CD14-positive monocyte (primary cell): Measurements from ENCODE around the gene KARS1. TPM values are rescaled to one million over a fixed set of nuclear protein-coding genes. Genes with fewer than 3 reads are reported as not detected.
"Not testable (repeated sequence)": the region's sequence is repeated elsewhere in the genome, so short reads cannot be mapped to it uniquely, and the experiment has no call there.

Experiments used
- DNase-seq, 3 donors: peaks; one replicate each; pipeline ENCODE4 v3.0.0-alpha.2; 2011 to 2022
- H2AFZ ChIP-seq: 2 replicates; pipeline ENCODE4 v1.6.0; 2012; ENCODE audit warnings: mild to moderate bottlenecking, low read depth, low read length, inconsistent platforms; ENCODE audit not compliant: insufficient read depth, poor library complexity, severe bottlenecking
- H3K27ac ChIP-seq, 2 donors: 1 replicate in 1 of 2; 2 replicates in 1 of 2; pipeline ENCODE4 v1.5.1; 2012 to 2013; ENCODE audit warnings: low read length in 2 of 2, control low read depth in 1 of 2, inconsistent platforms in 1 of 2, low read depth in 1 of 2, mild to moderate bottlenecking in 1 of 2
- H3K27me3 ChIP-seq, 2 donors: one replicate each; pipeline versions ENCODE4 v1.6.0 to v1.6.1; 2011 to 2013; ENCODE audit warnings: low read length in 2 of 2; ENCODE audit not compliant: control insufficient read depth in 2 of 2, insufficient read depth in 2 of 2
- H3K36me3 ChIP-seq, 2 donors: replicated peaks in 1 of 2; 1 replicate in 1 of 2; 2 replicates in 1 of 2; pipeline versions ENCODE4 v1.5.1 to v1.6.1; 2012 to 2013; ENCODE audit warnings: low read length in 2 of 2, control low read depth in 1 of 2, inconsistent platforms in 1 of 2, mild to moderate bottlenecking in 1 of 2; ENCODE audit not compliant: insufficient read depth in 2 of 2, control insufficient read depth in 1 of 2
- H3K4me1 ChIP-seq, 2 donors: 1 replicate in 1 of 2; 2 replicates in 1 of 2; pipeline versions ENCODE4 v1.5.1 to v1.6.1; 2012 to 2013; ENCODE audit warnings: low read length in 2 of 2, control low read depth in 1 of 2, inconsistent platforms in 1 of 2, mild to moderate bottlenecking in 1 of 2, moderate library complexity in 1 of 2; ENCODE audit not compliant: insufficient read depth in 2 of 2, control insufficient read depth in 1 of 2
- H3K4me2 ChIP-seq: replicated peaks from 2 replicates; pipeline ENCODE3; 2012; ENCODE audit warnings: low read length, moderate library complexity, mild to moderate bottlenecking; ENCODE audit not compliant: poor library complexity, severe bottlenecking; ENCODE audit errors: extremely low read depth
- H3K4me3 ChIP-seq, 3 experiments: fragments of 200-600 bp in 1 of 3; sonication (generic) in 1 of 3; replicated peaks in 1 of 3; 1 replicate in 2 of 3; 2 replicates in 1 of 3; pipeline ENCODE4 v1.5.1; 2011 to 2013; ENCODE audit warnings: low read length in 3 of 3, mild to moderate bottlenecking in 3 of 3, control low read depth in 2 of 3, low read depth in 2 of 3, inconsistent platforms in 1 of 3, moderate library complexity in 1 of 3
- H3K79me2 ChIP-seq: 2 replicates; pipeline ENCODE4 v1.6.0; 2012; ENCODE audit warnings: mild to moderate bottlenecking, control low read depth, inconsistent platforms, low read length, moderate library complexity; ENCODE audit not compliant: insufficient read depth
- H3K9ac ChIP-seq: 2 replicates; pipeline ENCODE4 v1.6.0; 2017; ENCODE audit warnings: low read length, mild to moderate bottlenecking; ENCODE audit not compliant: insufficient read depth, poor library complexity, severe bottlenecking
- H3K9me3 ChIP-seq, 2 donors: replicated peaks in 1 of 2; 1 replicate in 1 of 2; 2 replicates in 1 of 2; pipeline versions ENCODE4 v1.5.1 to v1.6.1; 2012 to 2013; ENCODE audit warnings: low read length in 2 of 2, control low read depth in 1 of 2; ENCODE audit not compliant: control insufficient read depth in 1 of 2, insufficient read depth in 1 of 2
- H4K20me1 ChIP-seq: 2 replicates; pipeline ENCODE4 v1.6.0; 2012; ENCODE audit warnings: mild to moderate bottlenecking, low read length, control low read depth, moderate library complexity; ENCODE audit not compliant: insufficient read depth
- H3K27ac Mint-ChIP-seq, 7 donors: one replicate each; pipeline ENCODE4 v1.8.0; 2020; ENCODE audit warnings: mild to moderate bottlenecking in 7 of 7, mixed read lengths in 7 of 7, moderate library complexity in 6 of 7, inconsistent platforms in 2 of 7
- H3K27me3 Mint-ChIP-seq, 3 donors: one replicate each; pipeline ENCODE4 v1.8.0; 2021 to 2022; ENCODE audit warnings: low read depth in 3 of 3, mild to moderate bottlenecking in 3 of 3, mixed read lengths in 3 of 3, moderate library complexity in 3 of 3, inconsistent platforms in 1 of 3
- H3K36me3 Mint-ChIP-seq, 2 donors: one replicate each; pipeline ENCODE4 v1.8.0; 2020; ENCODE audit warnings: mixed read lengths in 2 of 2, inconsistent platforms in 1 of 2, mild to moderate bottlenecking in 1 of 2
- H3K4me1 Mint-ChIP-seq: one replicate; pipeline ENCODE4 v1.8.0; 2020; ENCODE audit warnings: mild to moderate bottlenecking, mixed read lengths
- H3K4me3 Mint-ChIP-seq, 2 donors: one replicate each; pipeline ENCODE4 v1.8.0; 2020; ENCODE audit warnings: mild to moderate bottlenecking in 2 of 2, mixed read lengths in 2 of 2, moderate library complexity in 1 of 2
- H3K9me3 Mint-ChIP-seq, 7 donors: one replicate each; pipeline ENCODE4 v1.8.0; 2020 to 2022; ENCODE audit warnings: mixed read lengths in 7 of 7, mild to moderate bottlenecking in 6 of 7, moderate library complexity in 6 of 7, inconsistent platforms in 2 of 7
- CTCF ChIP-seq: fragments of 200-600 bp; IDR thresholded peaks from one replicate; pipeline ENCODE4 v1.8.0; 2022; ENCODE audit warnings: antibody characterized with exemption, mild to moderate bottlenecking
- WGBS: methylation state at CpG from one replicate; pipeline ENCODE4 v1.1.5; 2013; ENCODE audit warnings: missing lambda C conversion rate; ENCODE audit not compliant: insufficient coverage; 5-methylcytosine and 5-hydroxymethylcytosine counted together
- intact Hi-C, 2 donors: fragments of 100-400 bp; cut with micrococcal nuclease; formaldehyde crosslinking; loops; one replicate each; pipeline versions ENCODE4 v1.15.0 to v1.15.1; 2023
- polyA plus RNA-seq, 3 donors: library from polyadenylated mRNA; depleted of rRNA in 1 of 3; unstranded in 2 of 3; stranded (reverse) in 1 of 3; fragments of 300-500 nt in 2 of 3; fragments of >200 nt in 1 of 3; fragmentation: Illumina TruSeq in 2 of 3; gene quantifications; 1 replicate in 2 of 3; 2 replicates in 1 of 3; pipeline ENCODE4 v1.2.3, GENCODE V29; 2012 to 2021

Gene KARS1
- polyA plus RNA-seq, 3 donors, result 66.1 to 150 (median 116) TPM

GRCh38 chr16:75593825-75594820 is 53.3 kb downstream of the KARS1 start:
- Histone ChIP-seq H3K27me3 (no peaks in the 10 kb centered on the region), H3K4me2 (no peak overlapping the region), H3K36me3 (peaks cover 10 to 23% of the 10 kb centered on the region in 2 donors), H3K27ac (no peak overlapping the region), H3K9me3 (no peaks in the 10 kb centered on the region), H3K79me2 (no peaks in the 10 kb centered on the region), H3K4me3 (no peak overlapping the region), H3K4me1 (peaks cover 0 to 6% of the 10 kb centered on the region in 2 donors), H3K9ac (no peak overlapping the region), H2AFZ (no peak overlapping the region), H4K20me1 (no peaks in the 10 kb centered on the region)
- H3K27me3 Mint-ChIP-seq, result no peaks in the 10 kb centered on the region
- H3K9me3 Mint-ChIP-seq, result peaks cover 0 to 3% (median 0%) of the 10 kb centered on the region in 7 donors
- H3K27ac Mint-ChIP-seq, result peak overlapping the region in 1 of 7 donors; percentile 41
- H3K4me3 Mint-ChIP-seq, result no peak overlapping the region
- TF ChIP-seq CTCF, result no peak
- H3K36me3 Mint-ChIP-seq, result peaks cover 36 to 43% of the 10 kb centered on the region in 2 donors
- peaks cover 9% of the 10 kb centered on the region for H3K4me1 Mint-ChIP-seq
- intact Hi-C loops, result no loop called here
- 73% methylated on average over 10 of the region's 17 CpGs for WGBS
- peak in 1 of 3 donors; percentile 40 for DNase-seq

GRCh38 chr16:75593308-75593707 is 54.2 kb downstream of the KARS1 start:
- peaks cover 9 to 23% of the 10 kb centered on the region in 2 donors for H3K36me3 ChIP-seq
- H3K4me1 ChIP-seq, result peaks cover 0 to 6% of the 10 kb centered on the region in 2 donors
- no peak overlapping the region for H3K9ac ChIP-seq
- no peaks in the 10 kb centered on the region for H4K20me1 ChIP-seq
- Mint-ChIP-seq H3K27ac (peak overlapping the region in 2 of 7 donors; percentile 30 to 76), H3K4me1 (peaks cover 9% of the 10 kb centered on the region), H3K9me3 (peaks cover 0 to 3% (median 0%) of the 10 kb centered on the region in 7 donors), H3K27me3 (no peaks in the 10 kb centered on the region), H3K36me3 (peaks cover 38 to 44% of the 10 kb centered on the region in 2 donors), H3K4me3 (no peak overlapping the region)
- no peak overlapping the region for H3K4me2 ChIP-seq
- no peak overlapping the region for H3K27ac ChIP-seq
- WGBS, result 100% methylated on average over 2 of the region's 6 CpGs
- no peaks in the 10 kb centered on the region for H3K79me2 ChIP-seq
- H3K27me3 ChIP-seq, result no peaks in the 10 kb centered on the region
- no peaks in the 10 kb centered on the region for H3K9me3 ChIP-seq
- H3K4me3 ChIP-seq, result no peak overlapping the region
- DNase-seq, result no peak
- intact Hi-C loops, result no loop called here
- TF ChIP-seq CTCF, result no peak
- H2AFZ ChIP-seq, result no peak overlapping the region

- DNase-seq, H3K79me2 ChIP-seq, H3K27ac Mint-ChIP-seq, intact Hi-C loops, H3K4me3 ChIP-seq, H3K9me3 ChIP-seq, H3K9me3 Mint-ChIP-seq, H3K27me3 Mint-ChIP-seq, H3K9ac ChIP-seq, H3K27ac ChIP-seq, H2AFZ ChIP-seq, H3K4me1 ChIP-seq, H3K4me1 Mint-ChIP-seq, H4K20me1 ChIP-seq, H3K27me3 ChIP-seq, H3K4me2 ChIP-seq, H3K4me3 Mint-ChIP-seq: not testable (repeated sequence)
- H3K36me3 Mint-ChIP-seq, result peaks cover 26 to 34% of the 10 kb centered on the region in 2 donors
- WGBS, result 83% methylated on average over 7 of the region's 9 CpGs
- H3K36me3 ChIP-seq, result peaks cover 0 to 11% of the 10 kb centered on the region in 2 donors
These were observed 55.5 kb downstream of the KARS1 start for GRCh38 chr16:75591927-75592326.
